Activated naive CD4-positive, alpha-beta T cell treated with anti-CD3 and anti-CD28 coated beads, Interleukin-2, amount 50 U/mL, for 72 hours (primary cell): ENCODE measurements around the gene APBA1. TPM values are rescaled to one million over a fixed set of nuclear protein-coding genes. Genes with fewer than 3 reads are reported as not detected.

ENCODE experiments used
- ATAC-seq, 2 donors: fragments of 150-1000 bp; cut with Tn5 transposase; 2 replicates each; pipeline ENCODE4 v1.10.0; 2021; ENCODE audit warnings: mild to moderate bottlenecking in 2 of 2, moderate library complexity in 2 of 2
- DNase-seq, 2 donors: peaks; one replicate each; pipeline ENCODE4 v3.0.0; 2021 to 2022; ENCODE audit warnings: low spot score in 2 of 2
- H3K27ac Mint-ChIP-seq, 2 donors: one replicate each; pipeline ENCODE4 v1.8.0; 2022; ENCODE audit warnings: mild to moderate bottlenecking in 2 of 2, mixed read lengths in 2 of 2
- H3K36me3 Mint-ChIP-seq, 2 donors: one replicate each; pipeline ENCODE4 v1.8.0; 2022; ENCODE audit warnings: mixed read lengths in 2 of 2
- H3K9me3 Mint-ChIP-seq, 2 donors: one replicate each; pipeline ENCODE4 v1.8.0; 2022; ENCODE audit warnings: mixed read lengths in 2 of 2
- total RNA-seq, 2 donors: library from RNA; stranded (reverse); gene quantifications; one replicate each; pipeline ENCODE4 v1.2.3, GENCODE V29; 2022

The APBA1 gene
- total RNA-seq, 2 donors from 2014 or later = 4.2 TPM; not detected in 1

DNA sequence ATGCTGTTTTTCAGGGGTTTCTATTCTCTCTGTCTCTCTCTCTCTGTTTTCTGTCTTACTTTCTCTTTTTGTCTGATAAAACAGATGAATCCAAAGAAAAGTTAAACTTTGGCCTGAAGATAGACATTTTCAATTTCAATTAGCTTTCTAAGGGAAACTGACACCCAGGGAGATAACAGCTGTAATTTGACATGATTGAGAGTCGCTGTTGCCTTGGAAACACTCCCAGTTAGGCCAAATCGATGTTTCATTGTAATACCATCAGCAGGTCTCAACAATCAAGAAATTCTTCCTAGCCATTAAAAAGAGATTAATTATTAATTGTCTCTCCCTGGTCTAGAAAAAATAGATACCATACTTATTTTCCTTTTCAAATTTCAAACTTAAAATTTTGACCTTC, 294.2 kb downstream of the APBA1 start:
- DNase-seq (no peak), ATAC-seq (no peak)
- Mint-ChIP-seq H3K9me3 (no peaks in the 10 kb centered on the region), H3K36me3 (no peaks in the 10 kb centered on the region), H3K27ac (no peak overlapping the region)

Other genes starting within 250 kb of the APBA1 start
- 10 to 100 TPM; 50.9 to 88.5 TPM for gene PTAR1, start 87.6 kb upstream of the APBA1 start, total RNA-seq
- gene CFAP95, start 148.4 kb upstream of the APBA1 start, total RNA-seq = not detected